Measurements from ENCODE around the gene HDAC9.

Gene HDAC9

GRCh38 chr7:18517646-18518045 lies 22.1 kb downstream of the HDAC9 start:
- H3K4me3 ChIP-seq = no peak overlapping the region
- DNase-seq = no peak
- H3K27me3 ChIP-seq = no peaks in the 10 kb centered on the region
- H3K36me3 ChIP-seq = no peaks in the 10 kb centered on the region
- H3K4me1 ChIP-seq = peaks cover 0 to 79% (median 10%) of the 10 kb centered on the region in 4 donors
- no peaks in the 10 kb centered on the region for H3K9me3 ChIP-seq
- peak overlapping the region; percentile 34 to 51 for H3K27ac ChIP-seq
- no peak for TF ChIP-seq CTCF (IDR thresholded peaks at IDR 0.05)
- intact Hi-C loops (cut with DNase I; ENCODE audit: low total_unique reads) = no loop called here

- TF ChIP-seq CTCF (IDR thresholded peaks at IDR 0.05) = no peak
- intact Hi-C loops (cut with DNase I; ENCODE audit: low total_unique reads) = no loop called here
- DNase-seq = no peak
- peaks cover 0 to 79% (median 10%) of the 10 kb centered on the region in 4 donors for H3K4me1 ChIP-seq
- no peak overlapping the region for H3K4me3 ChIP-seq
- H3K27ac ChIP-seq = peak overlapping the region in 1 of 2 donors; percentile 51
- no peaks in the 10 kb centered on the region for H3K27me3 ChIP-seq
- no peaks in the 10 kb centered on the region for H3K36me3 ChIP-seq
- no peaks in the 10 kb centered on the region for H3K9me3 ChIP-seq
Observed at GRCh38 chr7:18518555-18518954, 23.0 kb downstream of the HDAC9 start.

GRCh38 chr7:18520450-18521235 lies 25.1 kb downstream of the HDAC9 start:
- H3K36me3 ChIP-seq = no peaks in the 10 kb centered on the region
- no peak for DNase-seq
- H3K27me3 ChIP-seq = no peaks in the 10 kb centered on the region
- H3K27ac ChIP-seq = peak overlapping the region; percentile 68 to 77
- intact Hi-C loops (cut with DNase I; ENCODE audit: low total_unique reads) = no loop called here
- H3K9me3 ChIP-seq = no peaks in the 10 kb centered on the region
- peak overlapping the region; percentile 7 to 22 for H3K4me3 ChIP-seq
- H3K4me1 ChIP-seq = peaks cover 0 to 64% (median 3%) of the 10 kb centered on the region in 4 donors
- TF ChIP-seq CTCF (IDR thresholded peaks at IDR 0.05) = no peak

- Histone ChIP-seq H3K27ac (peak overlapping the region; percentile 68 to 77), H3K4me1 (peaks cover 0 to 64% (median 2%) of the 10 kb centered on the region in 4 donors), H3K36me3 (no peaks in the 10 kb centered on the region), H3K4me3 (peak overlapping the region; percentile 7 to 22), H3K9me3 (no peaks in the 10 kb centered on the region), H3K27me3 (no peaks in the 10 kb centered on the region)
- TF ChIP-seq CTCF (IDR thresholded peaks at IDR 0.05) = no peak
- DNase-seq = no peak
- intact Hi-C loops (cut with DNase I; ENCODE audit: low total_unique reads) = no loop called here
Observed at GRCh38 chr7:18521236-18521589, 25.7 kb downstream of the HDAC9 start.

- no peaks in the 10 kb centered on the region for H3K27me3 ChIP-seq
- no peak for DNase-seq
- H3K27ac ChIP-seq = peak overlapping the region; percentile 68 to 77
- intact Hi-C loops (cut with DNase I; ENCODE audit: low total_unique reads) = no loop called here
- no peak overlapping the region for H3K4me3 ChIP-seq
- H3K36me3 ChIP-seq = no peaks in the 10 kb centered on the region
- no peaks in the 10 kb centered on the region for H3K9me3 ChIP-seq
- peaks cover 0 to 64% (median 2%) of the 10 kb centered on the region in 4 donors for H3K4me1 ChIP-seq
- no peak for TF ChIP-seq CTCF (IDR thresholded peaks at IDR 0.05)
Observed at GRCh38 chr7:18521945-18522566, 26.5 kb downstream of the HDAC9 start.
